Nephron progenitor cell (in vitro differentiated cells): ENCODE results near the gene HRC.

Experiments used
- DNase-seq: peaks from one replicate; pipeline ENCODE4 v3.0.0; 2021
- H3K27ac Mint-ChIP-seq: 2 replicates; pipeline ENCODE4 v1.8.0; 2021; ENCODE audit warnings: mild to moderate bottlenecking, moderate library complexity, mixed read lengths
- H3K27me3 Mint-ChIP-seq: 2 replicates; pipeline ENCODE4 v1.8.0; 2021; ENCODE audit warnings: mild to moderate bottlenecking, low read depth, mixed read lengths; ENCODE audit not compliant: poor library complexity
- H3K36me3 Mint-ChIP-seq: 2 replicates; pipeline ENCODE4 v1.8.0; 2021; ENCODE audit warnings: low read depth, mixed read lengths
- H3K4me1 Mint-ChIP-seq: 2 replicates; pipeline ENCODE4 v1.8.0; 2021; ENCODE audit warnings: mixed read lengths
- H3K4me3 Mint-ChIP-seq: 2 replicates; pipeline ENCODE4 v1.8.0; 2021; ENCODE audit warnings: mild to moderate bottlenecking, moderate library complexity, mixed read lengths
- H3K9me3 Mint-ChIP-seq: 2 replicates; pipeline ENCODE4 v1.8.0; 2021; ENCODE audit warnings: mild to moderate bottlenecking, moderate library complexity, mixed read lengths
- CTCF ChIP-seq: fragments of 200-600 bp; sonication (generic); IDR thresholded peaks from 2 replicates; pipeline ENCODE4 v1.5.0; 2021; ENCODE audit warnings: antibody characterized with exemption

HRC gene

GRCh38 chr19:49145573-49146407 is 9.4 kb downstream of the HRC start:
- peak; percentile 94 for DNase-seq
- peak; percentile 89 for TF ChIP-seq CTCF
- H3K27ac Mint-ChIP-seq = peak overlapping the region; percentile 43
- no peaks in the 10 kb centered on the region for H3K36me3 Mint-ChIP-seq
- peaks cover 62% of the 10 kb centered on the region for H3K4me1 Mint-ChIP-seq
- no peaks in the 10 kb centered on the region for H3K9me3 Mint-ChIP-seq
- H3K4me3 Mint-ChIP-seq = peak overlapping the region; percentile 81
- peaks cover 6% of the 10 kb centered on the region for H3K27me3 Mint-ChIP-seq

GRCh38 chr19:49142866-49143335 is 12.3 kb downstream of the HRC start:
- Mint-ChIP-seq H3K36me3 (peaks cover under 1% of the 10 kb centered on the region), H3K27ac (no peak overlapping the region), H3K9me3 (no peaks in the 10 kb centered on the region), H3K4me3 (peak overlapping the region; percentile 90), H3K27me3 (peaks cover 6% of the 10 kb centered on the region), H3K4me1 (peaks cover 48% of the 10 kb centered on the region)
- TF ChIP-seq CTCF = no peak
- peak; percentile 95 for DNase-seq

GRCh38 chr19:49141352-49141751 is 13.8 kb downstream of the HRC start:
- no peak for DNase-seq
- no peak overlapping the region for H3K27ac Mint-ChIP-seq
- H3K9me3 Mint-ChIP-seq = no peaks in the 10 kb centered on the region
- H3K27me3 Mint-ChIP-seq = peaks cover 5% of the 10 kb centered on the region
- peaks cover 13% of the 10 kb centered on the region for H3K36me3 Mint-ChIP-seq
- no peak for TF ChIP-seq CTCF
- H3K4me1 Mint-ChIP-seq = peaks cover 44% of the 10 kb centered on the region
- peak overlapping the region; percentile 64 for H3K4me3 Mint-ChIP-seq

GRCh38 chr19:49140951-49141350 is 14.2 kb downstream of the HRC start:
- Mint-ChIP-seq H3K36me3 (peaks cover 15% of the 10 kb centered on the region), H3K4me3 (peak overlapping the region; percentile 64), H3K4me1 (peaks cover 43% of the 10 kb centered on the region), H3K9me3 (no peaks in the 10 kb centered on the region), H3K27me3 (peaks cover 3% of the 10 kb centered on the region), H3K27ac (no peak overlapping the region)
- no peak for TF ChIP-seq CTCF
- DNase-seq = no peak

GRCh38 chr19:49136771-49137171 is 18.4 kb downstream of the HRC start:
- Mint-ChIP-seq H3K27ac (no peak overlapping the region), H3K27me3 (peaks cover 3% of the 10 kb centered on the region), H3K4me1 (peaks cover 22% of the 10 kb centered on the region), H3K4me3 (no peak overlapping the region), H3K9me3 (peaks cover 5% of the 10 kb centered on the region), H3K36me3 (peaks cover 47% of the 10 kb centered on the region)
- no peak for TF ChIP-seq CTCF
- no peak for DNase-seq

GRCh38 chr19:49135686-49136085 is 19.5 kb downstream of the HRC start:
- peaks cover 47% of the 10 kb centered on the region for H3K36me3 Mint-ChIP-seq
- TF ChIP-seq CTCF = no peak
- H3K4me1 Mint-ChIP-seq = peaks cover 17% of the 10 kb centered on the region
- H3K4me3 Mint-ChIP-seq = no peak overlapping the region
- no peaks in the 10 kb centered on the region for H3K27me3 Mint-ChIP-seq
- no peak overlapping the region for H3K27ac Mint-ChIP-seq
- no peak for DNase-seq
- H3K9me3 Mint-ChIP-seq = peaks cover 5% of the 10 kb centered on the region
